Hippocampal formation (tissue), 2 donors: Measurements from ENCODE around the gene COX7B2.

ENCODE experiments used
- DNase-seq, 2 donors: peaks; one replicate each; lab custom pipeline; 2025; lab: John Stamatoyannopoulos, UW

COX7B2 gene

GRCh38 chr4:46717950-46718349, 191.1 kb downstream of the COX7B2 start:
- no peak for DNase-seq

GRCh38 chr4:46715468-46715867, 193.6 kb downstream of the COX7B2 start:
- DNase-seq: no peak

DNA sequence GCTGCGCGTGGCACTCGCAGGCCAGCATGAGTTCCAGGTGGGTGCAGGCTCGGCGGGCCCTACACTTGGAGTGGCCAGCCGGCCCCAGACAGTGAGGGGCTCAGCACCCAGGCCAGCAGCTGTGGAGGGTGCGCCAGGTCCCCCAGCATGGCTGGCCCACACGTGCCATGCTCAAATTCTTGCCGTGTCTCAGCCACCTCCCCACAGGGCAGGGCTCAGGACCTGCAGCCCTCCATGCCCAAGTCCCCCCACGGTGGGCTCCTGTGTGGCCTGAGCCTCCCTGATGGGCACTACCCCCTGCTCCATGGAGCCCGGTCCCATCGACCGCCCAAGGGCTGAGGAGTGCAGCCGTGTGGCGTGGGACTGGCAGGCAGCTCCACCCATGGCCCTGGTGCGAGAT, 210.2 kb downstream of the COX7B2 start:
- no peak for DNase-seq
